ENCODE results near the gene EIF2B5. TPM values are rescaled to one million over a fixed set of nuclear protein-coding genes. Genes with fewer than 3 reads are reported as not detected.
A peak's percentile ranks its signal among the peaks of the same experiment; 100 is the strongest.
"Not testable (repeated sequence)": the region's sequence is repeated elsewhere in the genome, so short reads cannot be mapped to it uniquely, and the experiment has no call there.

Gene EIF2B5
- total RNA-seq, 1 donor, result 22.1 TPM

GRCh38 chr3:184117636-184118035, 17.5 kb upstream of the EIF2B5 start:
- H3K27ac ChIP-seq (ENCODE audit: low read depth, low read length), result no peak overlapping the region
- no peaks in the 10 kb centered on the region for H3K9me3 ChIP-seq (ENCODE audit: low read depth, low read length)
- no peaks in the 10 kb centered on the region for H3K79me2 ChIP-seq (ENCODE audit: insufficient read depth, low read length)
- no peaks in the 10 kb centered on the region for H3K36me3 ChIP-seq (ENCODE audit: insufficient read depth, low read length)
- H4K20me1 ChIP-seq (ENCODE audit: insufficient read depth, low read length), result no peaks in the 10 kb centered on the region
- H3K4me1 ChIP-seq (ENCODE audit: insufficient read depth, low read length), result no peaks in the 10 kb centered on the region
- no peak overlapping the region for H3K4me2 ChIP-seq (ENCODE audit: insufficient read depth, low read length)
- DNase-seq (ENCODE audit: insufficient read length, low spot score, missing footprints), result no peak
- no peak overlapping the region for H2AFZ ChIP-seq (ENCODE audit: low read length)
- no peak overlapping the region for H3K4me3 ChIP-seq (ENCODE audit: insufficient read depth, low read length)
- peaks cover 28% of the 10 kb centered on the region for H3K27me3 ChIP-seq (ENCODE audit: insufficient read depth, low read length)
- TF ChIP-seq, protein P1, sequence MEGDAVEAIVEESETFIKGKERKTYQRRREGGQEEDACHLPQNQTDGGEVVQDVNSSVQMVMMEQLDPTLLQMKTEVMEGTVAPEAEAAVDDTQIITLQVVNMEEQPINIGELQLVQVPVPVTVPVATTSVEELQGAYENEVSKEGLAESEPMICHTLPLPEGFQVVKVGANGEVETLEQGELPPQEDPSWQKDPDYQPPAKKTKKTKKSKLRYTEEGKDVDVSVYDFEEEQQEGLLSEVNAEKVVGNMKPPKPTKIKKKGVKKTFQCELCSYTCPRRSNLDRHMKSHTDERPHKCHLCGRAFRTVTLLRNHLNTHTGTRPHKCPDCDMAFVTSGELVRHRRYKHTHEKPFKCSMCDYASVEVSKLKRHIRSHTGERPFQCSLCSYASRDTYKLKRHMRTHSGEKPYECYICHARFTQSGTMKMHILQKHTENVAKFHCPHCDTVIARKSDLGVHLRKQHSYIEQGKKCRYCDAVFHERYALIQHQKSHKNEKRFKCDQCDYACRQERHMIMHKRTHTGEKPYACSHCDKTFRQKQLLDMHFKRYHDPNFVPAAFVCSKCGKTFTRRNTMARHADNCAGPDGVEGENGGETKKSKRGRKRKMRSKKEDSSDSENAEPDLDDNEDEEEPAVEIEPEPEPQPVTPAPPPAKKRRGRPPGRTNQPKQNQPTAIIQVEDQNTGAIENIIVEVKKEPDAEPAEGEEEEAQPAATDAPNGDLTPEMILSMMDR (IDR thresholded peaks at IDR 0.05; ENCODE audit: extremely low read depth, low read depth, low read length), result no peak

DNA sequence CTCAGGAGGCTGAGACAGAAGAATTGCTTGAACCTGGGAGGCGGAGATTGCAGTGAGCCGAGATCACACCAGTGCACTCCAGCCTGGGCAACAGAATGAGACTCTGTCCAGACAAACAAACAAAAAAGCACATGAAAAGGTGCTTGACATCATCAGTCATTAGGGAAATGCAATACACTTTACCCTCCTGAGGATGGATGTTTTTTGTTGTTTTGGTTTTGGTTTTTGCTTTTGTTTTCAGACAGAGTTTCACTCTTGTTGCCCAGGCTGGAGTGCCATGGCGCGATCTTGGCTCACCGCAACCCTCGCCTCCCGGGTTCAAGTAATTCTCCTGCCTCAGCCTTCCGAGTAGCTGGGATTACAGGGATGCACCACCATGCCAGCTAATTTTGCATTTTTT, 14.1 kb upstream of the EIF2B5 start:
- not testable (repeated sequence) for H3K4me1 ChIP-seq (ENCODE audit: insufficient read depth, low read length); H3K27ac ChIP-seq (ENCODE audit: low read depth, low read length); H3K4me2 ChIP-seq (ENCODE audit: insufficient read depth, low read length); H2AFZ ChIP-seq (ENCODE audit: low read length); H3K36me3 ChIP-seq (ENCODE audit: insufficient read depth, low read length); H3K4me3 ChIP-seq (ENCODE audit: insufficient read depth, low read length); H4K20me1 ChIP-seq (ENCODE audit: insufficient read depth, low read length); H3K79me2 ChIP-seq (ENCODE audit: insufficient read depth, low read length); DNase-seq (ENCODE audit: insufficient read length, low spot score, missing footprints); H3K9me3 ChIP-seq (ENCODE audit: low read depth, low read length); H3K27me3 ChIP-seq (ENCODE audit: insufficient read depth, low read length)

DNA sequence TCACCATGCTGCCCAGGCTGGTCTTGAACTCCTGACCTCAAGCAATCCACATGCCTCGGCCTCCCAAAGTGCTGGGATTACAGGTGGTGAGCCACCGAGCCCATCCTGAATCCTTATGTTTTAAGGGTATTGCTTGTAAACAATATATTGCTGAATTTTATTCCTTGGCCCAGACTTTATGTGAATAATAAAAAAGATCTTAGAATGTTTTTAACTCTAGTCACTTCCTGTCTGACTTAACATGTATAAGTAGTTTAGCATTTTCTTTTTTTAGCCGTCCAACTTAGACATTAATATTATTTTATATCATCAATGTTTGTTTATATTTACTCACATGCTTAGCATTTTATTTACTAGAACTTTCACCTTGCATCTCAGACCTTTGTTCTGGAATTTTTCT, 9.2 kb upstream of the EIF2B5 start:
- Histone ChIP-seq H3K4me2 (ENCODE audit: insufficient read depth, low read length) (no peak overlapping the region), H3K9me3 (ENCODE audit: low read depth, low read length) (no peaks in the 10 kb centered on the region), H3K27ac (ENCODE audit: low read depth, low read length) (no peak overlapping the region), H4K20me1 (ENCODE audit: insufficient read depth, low read length) (no peaks in the 10 kb centered on the region), H3K36me3 (ENCODE audit: insufficient read depth, low read length) (no peaks in the 10 kb centered on the region), H3K4me1 (ENCODE audit: insufficient read depth, low read length) (no peaks in the 10 kb centered on the region), H3K79me2 (ENCODE audit: insufficient read depth, low read length) (no peaks in the 10 kb centered on the region), H2AFZ (ENCODE audit: low read length) (no peak overlapping the region), H3K27me3 (ENCODE audit: insufficient read depth, low read length) (no peaks in the 10 kb centered on the region), H3K4me3 (ENCODE audit: insufficient read depth, low read length) (no peak overlapping the region)
- no peak for DNase-seq (ENCODE audit: insufficient read length, low spot score, missing footprints)
- TF ChIP-seq, protein P1 (IDR thresholded peaks at IDR 0.05; ENCODE audit: extremely low read depth, low read depth, low read length), result no peak

GRCh38 chr3:184129012-184129411, 6.1 kb upstream of the EIF2B5 start:
- H3K4me3 ChIP-seq (ENCODE audit: insufficient read depth, low read length), result no peak overlapping the region
- no peaks in the 10 kb centered on the region for H3K79me2 ChIP-seq (ENCODE audit: insufficient read depth, low read length)
- H3K9me3 ChIP-seq (ENCODE audit: low read depth, low read length), result no peaks in the 10 kb centered on the region
- H3K27ac ChIP-seq (ENCODE audit: low read depth, low read length), result no peak overlapping the region
- H3K36me3 ChIP-seq (ENCODE audit: insufficient read depth, low read length), result no peaks in the 10 kb centered on the region
- TF ChIP-seq, protein P1 (IDR thresholded peaks at IDR 0.05; ENCODE audit: extremely low read depth, low read depth, low read length), result peak; percentile 61
- no peak overlapping the region for H3K4me2 ChIP-seq (ENCODE audit: insufficient read depth, low read length)
- no peaks in the 10 kb centered on the region for H4K20me1 ChIP-seq (ENCODE audit: insufficient read depth, low read length)
- H2AFZ ChIP-seq (ENCODE audit: low read length), result no peak overlapping the region
- H3K4me1 ChIP-seq (ENCODE audit: insufficient read depth, low read length), result peaks cover 3% of the 10 kb centered on the region
- H3K27me3 ChIP-seq (ENCODE audit: insufficient read depth, low read length), result no peaks in the 10 kb centered on the region
- peak; percentile 79 for DNase-seq (ENCODE audit: insufficient read length, low spot score, missing footprints)
